KBM-7 (cell line): ENCODE results near the gene UNC13C.

ENCODE experiments used
- DNase-seq: peaks from one replicate; pipeline ENCODE4 v3.0.0-alpha.2; 2015
- in situ Hi-C: fragments of 300-500 bp; cut with MboI; formaldehyde crosslinking; loops from 2 replicates; pipeline ENCODE4 v1.14.3; 2020; ENCODE audit warnings: low sequenced_read_pairs, low pct_unique_long_range_greater_than_20kb, mixed read lengths

The UNC13C gene

DNA sequence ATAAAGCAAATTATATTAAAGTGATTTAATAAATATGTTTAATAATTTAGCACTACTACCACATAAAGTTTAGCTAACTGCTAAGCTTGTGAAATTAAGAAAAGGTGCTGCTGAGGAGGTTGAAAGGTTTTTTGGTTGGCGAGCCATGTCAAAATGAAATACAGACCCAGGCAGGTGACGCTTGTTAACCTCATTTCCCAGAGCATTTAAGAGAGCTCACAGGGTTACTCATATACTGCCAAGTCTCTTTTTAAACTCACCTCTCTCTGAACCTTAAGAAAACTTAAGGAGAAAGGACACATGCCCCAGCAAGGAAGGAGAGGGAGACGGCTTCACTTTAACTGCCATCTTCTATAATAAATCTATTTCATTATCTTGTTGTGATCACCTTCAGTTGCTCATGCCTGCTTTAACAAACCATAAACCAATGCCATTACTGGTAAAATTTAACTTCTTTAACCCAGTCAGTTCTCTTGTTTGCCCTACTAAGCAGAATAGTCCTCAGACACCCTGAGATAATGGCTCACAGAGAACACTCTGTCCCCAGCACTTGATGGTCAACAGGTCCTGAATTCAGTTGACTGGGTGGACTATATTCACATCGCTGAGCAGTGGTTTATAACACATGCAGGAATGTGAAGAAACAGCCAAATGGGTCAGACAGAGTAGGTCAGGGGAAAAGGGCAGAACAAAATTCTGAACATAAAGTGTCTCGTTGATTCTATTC, 540.1 kb downstream of the UNC13C start:
- DNase-seq = no peak
- in situ Hi-C loops = no loop called here

- in situ Hi-C loops = no loop called here
- peak; percentile 50 for DNase-seq
Observed at GRCh38 chr15:54519577-54519976, 541.3 kb downstream of the UNC13C start.

GRCh38 chr15:54520616-54521015, 542.4 kb downstream of the UNC13C start:
- DNase-seq = no peak
- in situ Hi-C loops = no loop called here

- no peak for DNase-seq
- in situ Hi-C loops = no loop called here
Observed at GRCh38 chr15:54521206-54521605, 543.0 kb downstream of the UNC13C start.

GRCh38 chr15:54528021-54528420, 549.8 kb downstream of the UNC13C start:
- in situ Hi-C loops = no loop called here
- no peak for DNase-seq

- no peak for DNase-seq
- in situ Hi-C loops = no loop called here
Observed at GRCh38 chr15:54540721-54541120, 562.5 kb downstream of the UNC13C start.

DNA sequence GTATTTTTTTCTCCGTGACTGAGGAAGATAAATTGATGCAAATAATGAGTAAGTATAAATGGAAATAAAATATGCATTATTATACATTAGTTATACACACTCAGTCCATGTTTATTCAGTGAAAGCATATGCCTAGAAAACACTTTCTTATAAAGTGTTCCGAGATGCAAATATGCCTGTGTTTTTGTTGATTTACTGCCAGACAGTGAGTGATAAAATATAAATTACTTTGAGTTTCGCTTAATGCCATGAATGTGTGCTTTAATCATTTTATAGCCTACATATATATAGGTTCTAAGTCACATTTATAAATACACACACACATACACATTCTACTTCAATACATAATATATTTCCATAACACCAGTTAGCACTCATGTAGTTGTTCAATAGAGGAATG, 569.2 kb downstream of the UNC13C start:
- in situ Hi-C loops = no loop called here
- no peak for DNase-seq

DNA sequence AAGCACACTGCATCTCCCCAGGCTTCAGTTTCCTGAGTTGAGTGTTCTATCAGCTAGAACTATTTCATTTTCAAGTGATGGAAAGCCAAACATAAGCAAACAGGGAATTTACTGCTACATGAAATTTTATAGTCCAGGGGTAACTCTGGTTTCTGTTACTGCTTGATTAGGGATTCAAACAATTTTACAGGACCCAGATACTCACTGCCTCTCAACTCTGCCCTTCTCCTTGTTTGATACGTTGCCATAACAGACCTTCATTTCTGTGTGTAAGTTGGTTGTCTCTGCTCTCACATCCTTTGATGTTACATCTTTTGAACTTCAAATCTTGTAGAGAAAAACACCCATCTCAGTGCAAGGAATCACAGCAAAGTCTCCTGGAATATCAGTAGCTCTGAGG, 572.7 kb downstream of the UNC13C start:
- peak; percentile 6 for DNase-seq
- in situ Hi-C loops = no loop called here

- in situ Hi-C loops = no loop called here
- no peak for DNase-seq
Observed at GRCh38 chr15:54556231-54556630, 578.0 kb downstream of the UNC13C start.

DNA sequence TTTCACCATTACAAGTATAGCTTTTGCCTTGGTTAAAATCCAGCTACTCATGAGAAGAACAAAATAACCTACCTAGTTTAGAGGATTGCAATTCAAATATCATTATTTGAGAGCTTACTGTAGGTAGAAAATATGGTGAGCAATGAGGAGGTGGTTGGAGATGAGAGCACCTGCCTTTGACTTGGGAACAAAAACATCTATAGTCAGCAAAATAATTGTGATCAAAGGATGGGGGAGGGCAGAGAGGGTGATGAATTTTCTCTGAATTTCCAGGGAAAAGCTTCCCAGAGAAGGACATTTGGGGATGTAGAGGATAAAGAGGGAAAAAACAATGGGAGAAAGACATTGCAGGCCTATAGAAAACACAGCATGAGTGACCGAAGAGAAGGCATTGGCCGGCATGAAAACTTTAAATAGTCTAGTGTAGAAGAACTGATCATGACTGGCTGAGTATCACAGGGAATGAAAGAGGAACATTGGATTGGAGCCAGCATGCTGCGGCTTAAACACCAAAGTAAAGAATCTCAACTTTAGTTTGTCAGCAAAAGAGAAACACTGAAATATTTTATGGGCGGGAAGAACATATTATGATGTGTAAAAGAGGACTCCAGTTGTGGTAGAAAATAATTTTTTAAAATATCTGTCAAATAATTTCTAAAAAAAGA, 581.3 kb downstream of the UNC13C start:
- in situ Hi-C loops = no loop called here
- no peak for DNase-seq

DNA sequence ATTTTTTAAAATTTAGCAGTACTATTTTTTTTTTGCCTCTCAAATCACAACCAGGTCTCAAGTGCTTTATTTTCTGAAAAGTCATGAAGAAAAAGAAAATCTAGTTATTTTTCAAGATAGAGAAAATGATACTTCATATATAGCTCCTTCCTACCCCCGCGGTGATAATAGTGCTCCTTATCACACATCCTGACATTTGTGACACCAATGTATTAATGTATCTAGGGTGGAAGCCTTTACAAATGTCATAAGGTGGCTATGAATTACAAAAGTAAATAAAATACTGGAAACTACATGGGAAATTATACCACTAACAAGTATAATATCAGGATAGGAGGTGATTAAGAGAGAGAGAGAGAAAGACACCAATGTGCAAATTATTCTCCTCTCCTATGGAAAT, 582.2 kb downstream of the UNC13C start:
- in situ Hi-C loops = no loop called here

DNA sequence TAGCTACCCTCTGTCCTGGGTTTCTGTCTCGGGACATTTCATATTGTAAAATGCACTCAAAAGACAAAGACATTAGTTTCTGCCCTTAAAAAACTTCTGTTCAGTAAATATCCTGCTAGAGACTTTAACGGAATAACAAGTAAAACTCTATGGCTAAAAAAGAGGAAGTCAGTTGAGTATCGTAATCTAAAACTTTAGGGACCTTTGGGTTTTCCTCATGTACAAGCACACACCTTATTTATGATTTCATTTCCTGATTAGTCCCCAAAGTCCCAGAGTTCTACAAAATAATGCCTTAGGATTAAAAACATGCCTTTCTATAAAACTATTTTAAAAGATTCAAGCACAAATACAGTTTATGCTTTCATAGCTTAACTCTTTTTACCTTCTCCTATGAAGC, 585.9 kb downstream of the UNC13C start:
- in situ Hi-C loops = no loop called here
- peak; percentile 45 for DNase-seq

More for the DNA sequence above, 582.2 kb downstream of the UNC13C start:
- DNase-seq = no peak

- no peak for DNase-seq
- in situ Hi-C loops = no loop called here
Observed at GRCh38 chr15:54566654-54567053, 588.4 kb downstream of the UNC13C start.

DNA sequence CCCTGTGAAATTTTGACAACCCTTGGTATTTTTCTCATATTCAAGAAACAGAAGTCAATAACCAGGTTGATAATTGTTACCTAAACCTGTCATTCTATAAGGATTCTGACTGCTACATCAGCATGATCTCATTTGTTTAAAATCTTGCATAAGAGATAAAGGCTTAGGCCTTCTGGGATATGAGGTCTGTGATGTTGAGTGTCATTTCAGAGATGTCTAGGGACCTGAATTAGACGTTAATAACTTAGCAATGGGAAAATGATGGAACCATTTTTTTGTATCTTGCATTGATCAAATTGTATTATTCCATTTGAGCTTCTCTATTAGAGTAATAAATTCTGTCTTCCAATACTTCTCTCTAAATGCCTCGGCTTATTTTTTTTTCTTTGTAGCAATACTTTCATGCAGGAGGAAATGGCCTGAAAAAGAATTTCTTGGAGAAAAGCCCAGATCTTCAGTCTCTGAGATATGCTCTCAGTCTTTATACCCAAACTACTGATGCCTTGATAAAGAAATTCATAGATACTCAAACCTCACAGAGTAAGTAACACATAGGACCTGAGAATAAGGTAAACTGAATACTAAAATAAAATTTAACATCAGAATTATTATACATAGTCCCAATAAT, 589.3 kb downstream of the UNC13C start:
- in situ Hi-C loops = no loop called here
- DNase-seq = no peak

DNA sequence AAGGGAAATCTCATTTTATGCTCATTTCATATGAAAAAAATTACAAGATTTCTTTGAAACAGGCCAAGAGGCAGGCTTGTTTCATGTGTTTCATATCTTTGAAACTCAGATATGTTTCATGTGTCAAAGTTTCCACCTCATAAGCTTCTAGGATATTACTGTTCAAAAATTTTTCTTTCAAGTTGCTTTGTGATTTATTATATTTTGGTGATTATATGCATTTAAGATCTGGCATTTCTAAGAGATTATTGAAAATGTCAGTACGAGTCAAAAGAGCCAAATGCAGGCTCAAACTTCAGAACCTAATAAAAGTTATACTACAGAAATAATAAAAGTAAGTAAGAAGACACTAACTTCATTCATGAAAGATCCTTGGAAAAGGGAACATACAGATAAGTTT, 590.1 kb downstream of the UNC13C start:
- in situ Hi-C loops = no loop called here
- DNase-seq = no peak

GRCh38 chr15:54571576-54571975, 593.3 kb downstream of the UNC13C start:
- DNase-seq = peak; percentile 21
- in situ Hi-C loops = no loop called here

- no peak for DNase-seq
- in situ Hi-C loops = no loop called here
Observed at GRCh38 chr15:54575586-54575985, 597.3 kb downstream of the UNC13C start.

DNA sequence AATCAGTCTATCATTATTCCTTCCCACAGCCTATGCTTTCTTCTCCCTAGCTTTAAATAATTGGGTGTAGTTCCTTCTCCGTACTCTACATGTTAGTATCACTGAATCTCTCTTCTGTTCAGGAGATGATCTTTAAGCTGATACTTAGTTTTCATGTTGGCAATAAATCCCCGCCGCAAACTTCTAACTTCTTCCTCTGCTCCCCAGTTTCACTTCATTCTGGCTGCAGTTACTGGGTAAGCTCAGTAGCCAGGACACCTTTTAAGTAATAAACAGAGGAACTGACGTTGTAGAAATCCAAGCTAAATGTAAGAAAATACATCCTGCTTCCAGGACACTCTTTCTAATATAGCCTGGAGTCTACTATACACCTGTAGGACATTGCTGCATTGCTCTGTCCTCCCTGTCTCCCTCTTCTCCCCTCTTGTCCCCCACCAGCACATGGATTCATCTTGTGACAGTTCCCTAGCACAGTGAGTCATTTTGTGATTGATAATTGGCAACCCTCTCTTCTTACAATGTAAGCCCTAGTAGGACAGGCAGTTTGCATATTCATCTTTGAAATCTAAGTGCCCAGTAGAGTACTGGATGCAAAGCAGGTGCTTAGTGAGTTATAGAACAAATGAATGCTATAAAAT, 598.2 kb downstream of the UNC13C start:
- DNase-seq = no peak
- in situ Hi-C loops = no loop called here

GRCh38 chr15:54577476-54578250, 599.4 kb downstream of the UNC13C start:
- no peak for DNase-seq
- in situ Hi-C loops = no loop called here
